Right renal cortex interstitium (tissue), 3 donors: ENCODE measurements around the gene PTPN7. TPM values are rescaled to one million over a fixed set of nuclear protein-coding genes. Genes with fewer than 3 reads are reported as not detected.
"Not testable (repeated sequence)": the region's sequence is repeated elsewhere in the genome, so short reads cannot be mapped to it uniquely, and the experiment has no call there.

Source experiments
- DNase-seq, 3 donors: peaks; one replicate each; pipeline ENCODE4 v3.0.0-alpha.2; 2013; ENCODE audit warnings: low read depth in 3 of 3, low spot score in 2 of 3
- polyA plus RNA-seq, 3 donors: library from polyadenylated mRNA; unstranded; fragments of 120-200 nt; gene quantifications; one replicate each; pipeline ENCODE4 v1.2.1, GENCODE V29; 2013; ENCODE audit not compliant: insufficient read length in 3 of 3

PTPN7 gene
- polyA plus RNA-seq, 3 donors = 0.89 to 1.6 (median 0.92) TPM

DNA sequence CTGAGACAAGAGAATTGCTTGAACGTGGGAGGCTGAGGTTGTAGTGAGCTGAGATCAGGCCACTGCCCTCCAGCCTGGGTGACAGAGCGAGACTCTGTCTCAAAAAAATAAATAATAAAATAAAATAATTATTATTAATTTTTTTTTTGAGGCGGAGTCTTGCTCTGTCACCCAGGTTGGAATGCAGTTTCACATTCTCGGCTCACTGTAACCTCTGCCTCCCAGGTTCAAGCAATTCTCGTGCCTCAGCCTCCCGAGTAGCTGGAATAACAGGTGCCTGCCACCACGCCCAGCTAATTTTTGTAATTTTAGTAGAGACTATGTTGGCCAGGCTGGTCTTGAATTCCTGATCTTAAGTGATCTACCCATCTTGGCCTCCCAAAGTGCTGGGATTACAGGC is 48.8 kb downstream of the PTPN7 start:
- not testable (repeated sequence) for DNase-seq

- DNase-seq = no peak
Measured at GRCh38 chr1:202110977-202111376, 49.4 kb downstream of the PTPN7 start.

- no peak for DNase-seq
Measured at GRCh38 chr1:202107801-202108731, 52.3 kb downstream of the PTPN7 start.

GRCh38 chr1:202107321-202107761 is 53.1 kb downstream of the PTPN7 start:
- no peak for DNase-seq

GRCh38 chr1:202106340-202107254 is 53.8 kb downstream of the PTPN7 start:
- DNase-seq = no peak

DNA sequence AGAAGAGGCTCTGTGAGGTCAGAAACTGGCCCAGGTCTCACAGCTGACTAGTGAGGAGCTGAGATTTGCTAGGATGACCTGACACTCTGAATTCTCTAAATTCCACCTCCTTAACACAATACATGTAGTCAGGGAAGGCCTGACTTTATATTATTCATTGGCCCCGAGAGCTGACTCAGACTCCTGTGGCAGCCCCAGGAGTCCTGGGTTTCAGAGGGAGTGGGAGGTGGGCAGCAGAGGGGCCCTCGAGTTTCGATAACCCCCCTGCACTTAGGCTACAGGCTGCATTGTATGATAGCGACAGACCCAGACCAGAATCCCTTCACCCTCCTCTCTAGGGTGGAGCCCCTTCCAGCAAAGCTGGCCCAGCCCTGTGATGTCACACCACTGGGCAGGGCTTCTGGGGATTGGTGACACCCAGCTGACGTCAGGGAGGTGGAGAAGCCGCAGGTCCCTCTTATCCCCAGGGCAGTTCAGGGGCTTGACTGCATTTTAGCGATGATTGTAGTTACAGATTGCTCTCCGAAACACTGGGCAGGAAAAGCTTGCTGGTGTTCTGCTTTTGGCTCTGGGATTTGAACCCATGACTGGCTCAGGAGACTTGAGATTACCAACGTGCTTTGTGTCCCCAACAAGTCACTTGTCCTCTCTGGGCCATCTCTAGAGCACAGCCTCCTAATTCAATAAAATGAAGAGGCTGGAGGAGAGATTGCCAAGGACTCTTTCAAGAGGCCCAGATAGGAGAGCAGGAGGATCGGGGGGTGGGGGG is 54.6 kb downstream of the PTPN7 start:
- DNase-seq = no peak

GRCh38 chr1:202104073-202104472 is 56.3 kb downstream of the PTPN7 start:
- no peak for DNase-seq

DNA sequence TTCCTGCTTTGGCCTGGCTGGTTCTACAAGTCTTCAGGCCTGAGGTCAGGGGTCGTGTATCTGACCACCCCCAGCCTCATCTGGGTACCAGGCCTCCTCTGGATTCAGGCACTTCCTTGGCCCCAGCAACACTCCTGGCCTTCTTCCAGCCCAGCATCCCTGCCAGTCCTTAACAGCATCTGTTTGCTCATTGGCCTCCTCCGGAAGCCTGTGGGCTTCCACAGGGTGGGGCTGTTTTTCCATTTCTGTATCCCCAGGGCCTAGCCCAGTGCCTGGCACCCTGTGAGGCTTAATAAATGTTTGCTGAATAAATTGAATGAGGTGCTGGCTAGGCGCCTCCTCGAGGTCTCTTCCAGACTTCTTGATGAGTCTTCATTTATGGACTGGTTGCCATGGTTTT is 59.2 kb downstream of the PTPN7 start:
- DNase-seq = no peak

Other genes with a start within 250 kb of the PTPN7 start
- gene LMOD1, start 214.1 kb downstream of the PTPN7 start, polyA plus RNA-seq = 1 to 10 TPM; 3.9 to 4.7 (median 4.3) TPM
- gene TIMM17A, start 205.1 kb downstream of the PTPN7 start, polyA plus RNA-seq = 10 to 100 TPM; 66.6 to 70.6 (median 69.5) TPM
- gene RNPEP, start 178.0 kb downstream of the PTPN7 start, polyA plus RNA-seq = 10 to 100 TPM; 56.8 to 66.7 (median 57.7) TPM
- 10 to 100 TPM; 39.6 to 57.1 (median 42.8) TPM for gene ELF3, start 150.0 kb downstream of the PTPN7 start, polyA plus RNA-seq
- gene GPR37L1, start 37.7 kb downstream of the PTPN7 start, polyA plus RNA-seq = under 1 TPM; 0.03 to 0.04 (median 0.03) TPM
- 10 to 100 TPM; 41.9 to 46.0 (median 43.3) TPM for gene ARL8A, start 15.9 kb downstream of the PTPN7 start, polyA plus RNA-seq
- 1 to 10 TPM in 2 of 3 donors, under 1 TPM in 1; 0.64 to 1.2 (median 1.1) TPM for gene LGR6, start 33.2 kb upstream of the PTPN7 start, polyA plus RNA-seq
- 10 to 100 TPM; 32.4 to 36.7 (median 36.1) TPM for gene UBE2T, start 181.3 kb upstream of the PTPN7 start, polyA plus RNA-seq
- gene PPP1R12B, start 188.1 kb upstream of the PTPN7 start, polyA plus RNA-seq = 10 to 100 TPM; 13.0 to 16.0 (median 15.6) TPM